GM12865 (cell line): ENCODE results near the gene TSPAN9.

Source experiments
- DNase-seq: peaks from one replicate; pipeline ENCODE4 v3.0.0; 2010; ENCODE audit warnings: low read depth
- H3K4me3 ChIP-seq: 2 replicates; pipeline ENCODE4 v1.5.1; 2011; ENCODE audit warnings: mild to moderate bottlenecking, low read depth, low read length, control low read depth
- TF ChIP-seq, protein P1 (sequence below): IDR thresholded peaks from 2 replicates; pipeline ENCODE4 v1.5.1; 2011; ENCODE audit warnings: low read length, control low read depth, low read depth, inconsistent platforms; ENCODE audit not compliant: insufficient read depth; ENCODE audit errors: missing control alignments

TSPAN9 gene

DNA sequence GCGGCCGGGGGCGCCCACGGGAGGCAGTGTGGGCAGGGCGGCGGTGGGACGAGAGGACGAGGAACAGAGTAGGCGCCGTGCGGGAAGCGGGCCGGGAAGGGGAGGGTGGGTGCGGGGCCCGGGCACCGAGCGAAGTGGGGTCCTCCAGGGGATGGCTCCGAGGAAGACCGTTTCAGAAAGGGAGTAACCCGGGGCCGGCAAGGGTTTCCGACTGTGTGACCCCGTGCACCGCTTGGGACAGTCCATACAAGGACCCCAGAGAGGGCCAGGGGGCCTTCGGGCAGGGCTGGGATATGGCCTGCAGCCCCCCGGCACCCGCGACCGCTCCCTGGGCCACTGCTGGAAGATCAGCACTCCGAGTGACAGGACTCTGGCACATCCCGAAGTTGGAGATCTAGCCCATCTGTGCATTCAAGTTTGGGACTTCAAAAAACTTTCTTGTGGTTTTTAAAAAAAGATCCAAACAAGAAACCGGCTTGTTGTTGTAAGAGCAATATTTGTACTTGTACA is 448 bp downstream of the TSPAN9 start:
- DNase-seq, result no peak
- TF ChIP-seq, protein P1, sequence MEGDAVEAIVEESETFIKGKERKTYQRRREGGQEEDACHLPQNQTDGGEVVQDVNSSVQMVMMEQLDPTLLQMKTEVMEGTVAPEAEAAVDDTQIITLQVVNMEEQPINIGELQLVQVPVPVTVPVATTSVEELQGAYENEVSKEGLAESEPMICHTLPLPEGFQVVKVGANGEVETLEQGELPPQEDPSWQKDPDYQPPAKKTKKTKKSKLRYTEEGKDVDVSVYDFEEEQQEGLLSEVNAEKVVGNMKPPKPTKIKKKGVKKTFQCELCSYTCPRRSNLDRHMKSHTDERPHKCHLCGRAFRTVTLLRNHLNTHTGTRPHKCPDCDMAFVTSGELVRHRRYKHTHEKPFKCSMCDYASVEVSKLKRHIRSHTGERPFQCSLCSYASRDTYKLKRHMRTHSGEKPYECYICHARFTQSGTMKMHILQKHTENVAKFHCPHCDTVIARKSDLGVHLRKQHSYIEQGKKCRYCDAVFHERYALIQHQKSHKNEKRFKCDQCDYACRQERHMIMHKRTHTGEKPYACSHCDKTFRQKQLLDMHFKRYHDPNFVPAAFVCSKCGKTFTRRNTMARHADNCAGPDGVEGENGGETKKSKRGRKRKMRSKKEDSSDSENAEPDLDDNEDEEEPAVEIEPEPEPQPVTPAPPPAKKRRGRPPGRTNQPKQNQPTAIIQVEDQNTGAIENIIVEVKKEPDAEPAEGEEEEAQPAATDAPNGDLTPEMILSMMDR, result no peak
- peak overlapping the region; percentile 28 for H3K4me3 ChIP-seq

DNA sequence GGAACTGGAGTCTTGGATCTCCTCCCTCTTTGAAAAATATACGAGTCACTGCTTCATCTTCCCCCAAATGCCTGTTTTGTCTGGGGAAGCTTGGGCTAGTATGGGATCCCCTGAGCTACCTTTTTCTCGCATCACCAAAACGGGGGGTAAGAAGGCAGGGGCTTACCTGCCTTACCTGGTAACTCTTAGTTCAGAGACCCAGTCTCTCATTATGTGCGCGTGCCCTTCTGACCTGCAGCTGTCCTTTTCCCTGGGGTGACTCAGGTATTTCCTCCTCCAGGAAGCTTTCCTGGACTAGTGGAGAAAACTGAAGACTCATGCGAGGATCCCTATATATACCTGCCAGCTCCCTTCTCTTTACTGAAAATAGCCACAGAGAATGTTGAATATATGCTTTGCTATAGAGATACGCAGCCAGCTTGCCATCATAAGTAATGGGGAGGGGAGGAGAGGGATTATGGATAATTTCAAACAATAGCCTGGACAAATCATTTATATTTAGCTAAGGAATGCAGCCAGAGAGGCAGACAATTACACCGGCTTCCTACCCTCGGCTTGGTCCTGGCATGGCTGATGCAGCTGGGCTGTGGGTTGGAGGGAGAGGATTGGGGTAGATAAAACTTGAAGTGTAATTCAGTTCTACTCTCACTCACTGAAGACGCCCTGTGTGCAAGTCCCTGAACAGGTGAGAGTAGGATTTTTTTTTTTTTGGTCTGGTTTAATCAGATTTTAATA is 1.1 kb downstream of the TSPAN9 start:
- TF ChIP-seq, protein P1, result no peak
- H3K4me3 ChIP-seq, result no peak overlapping the region
- DNase-seq, result no peak

DNA sequence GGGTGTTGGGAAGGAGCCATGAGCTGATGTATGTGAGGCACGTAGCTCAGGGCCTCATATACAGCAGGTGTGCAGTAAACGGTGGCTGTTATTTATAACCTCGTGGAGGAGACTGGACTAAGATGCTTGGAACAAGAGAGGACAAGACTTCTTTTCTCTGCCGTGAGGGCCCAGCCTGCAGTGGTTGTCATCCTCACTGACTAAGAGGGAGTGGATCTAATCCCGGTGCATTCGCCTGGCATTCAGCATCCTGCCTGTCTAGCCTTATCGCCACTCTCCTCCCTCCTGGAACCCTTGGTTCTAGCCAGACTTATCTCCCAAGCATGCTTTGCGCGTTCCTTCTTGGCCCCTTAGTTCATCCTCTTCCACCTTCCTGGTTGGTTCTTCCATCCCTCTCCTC is 3.9 kb downstream of the TSPAN9 start:
- DNase-seq, result no peak
- H3K4me3 ChIP-seq, result no peak overlapping the region
- TF ChIP-seq, protein P1, result no peak

DNA sequence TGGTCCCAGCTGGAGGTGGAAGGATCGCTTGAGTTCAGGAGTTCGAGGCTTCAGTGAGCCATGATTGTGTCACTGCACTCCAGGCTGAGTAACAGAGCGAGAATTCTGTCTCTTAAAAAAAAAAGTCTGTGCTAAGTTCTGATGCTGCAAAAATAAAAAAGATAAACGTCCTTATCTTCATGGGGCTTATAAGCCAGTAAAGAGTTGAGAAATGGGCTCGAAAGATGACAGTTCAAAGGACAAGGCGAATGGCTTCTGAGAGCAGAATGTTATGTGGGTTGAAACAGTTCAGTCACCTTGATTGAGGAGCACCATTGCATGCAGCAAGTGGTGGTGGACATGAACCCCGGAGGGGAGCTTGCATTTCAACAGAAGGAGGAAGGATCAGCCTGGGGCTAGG is 4.7 kb downstream of the TSPAN9 start:
- no peak for DNase-seq
- TF ChIP-seq, protein P1, result no peak
- H3K4me3 ChIP-seq, result no peak overlapping the region

DNA sequence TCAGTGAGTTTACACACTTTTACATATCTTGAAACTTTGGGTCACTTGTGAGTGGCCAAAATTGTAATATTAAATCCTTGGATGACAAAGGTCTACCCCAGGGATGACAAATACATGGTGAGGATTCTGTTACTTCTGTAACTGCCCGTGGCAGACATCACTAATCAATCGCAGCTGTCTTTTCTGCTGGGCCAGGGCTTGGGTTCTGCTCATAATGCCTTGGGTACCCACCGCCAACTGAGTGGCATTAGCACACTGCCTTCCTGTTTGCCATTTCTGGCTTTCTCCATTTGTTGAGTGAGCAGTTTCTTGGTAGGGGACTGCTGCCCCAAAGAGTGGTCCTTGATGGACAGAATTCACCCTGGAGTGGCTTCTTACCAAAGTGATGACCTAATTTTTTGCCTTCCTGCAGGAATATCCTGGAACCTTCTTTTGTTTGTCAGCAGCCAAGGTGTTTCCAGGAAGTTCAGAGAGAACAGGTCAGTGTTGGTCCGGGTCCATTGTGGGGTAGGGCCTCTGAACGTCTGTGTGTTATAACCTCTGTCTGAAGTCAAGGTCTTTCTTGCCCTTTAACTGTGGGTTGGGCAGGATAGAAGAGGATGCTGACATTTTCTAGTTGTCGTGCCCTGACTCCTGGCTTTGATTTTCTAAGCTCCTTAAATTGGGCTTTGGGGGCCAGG is 6.2 kb downstream of the TSPAN9 start:
- TF ChIP-seq, protein P1, result no peak
- no peak overlapping the region for H3K4me3 ChIP-seq
- DNase-seq, result no peak

DNA sequence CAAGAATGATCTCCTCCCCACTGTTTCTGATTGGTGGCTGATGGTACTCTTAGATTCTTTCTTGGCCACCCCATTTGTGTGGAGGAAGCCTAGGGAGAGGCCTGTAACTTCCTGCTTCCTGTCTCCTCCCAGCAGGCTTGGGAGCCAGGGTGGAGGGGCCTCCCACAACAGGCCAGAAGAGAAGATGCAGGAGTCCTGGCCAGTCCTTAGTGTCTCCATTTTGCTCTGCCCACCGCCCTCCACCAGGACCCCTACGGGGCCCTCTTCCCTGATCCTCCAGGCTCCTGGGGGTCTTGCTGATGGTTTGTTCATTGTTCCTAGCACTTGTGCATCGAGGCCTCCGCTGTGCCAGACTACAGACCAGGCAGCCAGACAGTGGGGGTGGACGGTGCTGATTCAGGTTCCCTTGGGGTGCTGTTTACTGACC is 6.8 kb downstream of the TSPAN9 start:
- TF ChIP-seq, protein P1, result no peak
- H3K4me3 ChIP-seq, result no peak overlapping the region
- no peak for DNase-seq

DNA sequence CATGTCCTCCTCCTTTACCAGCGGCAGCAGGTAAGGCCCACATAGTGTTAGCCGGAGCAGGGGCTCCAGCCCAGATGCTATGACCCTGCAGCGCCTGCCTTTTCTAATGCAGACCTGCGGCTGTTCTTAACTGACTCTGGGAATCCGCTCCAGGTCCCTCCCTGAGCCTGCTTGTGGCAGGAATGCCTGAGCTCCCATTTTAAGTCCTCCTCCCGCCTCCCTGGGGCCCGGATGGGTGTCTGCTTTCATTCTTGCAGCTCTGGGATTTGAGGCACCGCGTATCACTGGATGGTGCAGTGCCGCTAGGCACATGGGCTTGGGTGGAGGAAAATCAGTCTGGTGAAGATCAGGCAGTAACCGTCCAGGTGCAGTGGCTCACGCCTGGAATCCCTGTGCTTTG is 7.6 kb downstream of the TSPAN9 start:
- no peak overlapping the region for H3K4me3 ChIP-seq
- DNase-seq, result no peak
- TF ChIP-seq, protein P1, result no peak
